BJ (cell line): ENCODE measurements around the gene SLC22A1. TPM values are rescaled to one million over a fixed set of nuclear protein-coding genes. Genes with fewer than 3 reads are reported as not detected.

Experiments
- CTCF ChIA-PET: fragments of 350-600 bp; formaldehyde crosslinking; extraction: SDS; loops from one replicate; lab custom pipeline; 2021; ENCODE audit warnings: antibody characterized with exemption, inconsistent platforms; lab: Yijun Ruan, JAX
- POLR2A ChIA-PET: fragments of 300-600 bp; sonication (Branson Sonifier 250); formaldehyde crosslinking; extraction: SDS; loops from one replicate; lab custom pipeline; 2021; ENCODE audit warnings: antibody characterized with exemption; lab: Charles Lee
- DNase-seq: peaks from one replicate; pipeline ENCODE4 v3.0.0-alpha.2; 2011; ENCODE audit warnings: low read depth
- H3K27me3 ChIP-seq: 2 replicates; pipeline ENCODE4 v1.6.0; 2011; ENCODE audit warnings: low read length; ENCODE audit not compliant: control insufficient read depth, insufficient read depth
- H3K36me3 ChIP-seq: 2 replicates; pipeline ENCODE4 v1.5.1; 2011; ENCODE audit warnings: low read length; ENCODE audit not compliant: control insufficient read depth, insufficient read depth
- H3K4me3 ChIP-seq: 2 replicates; pipeline ENCODE4 v1.5.1; 2011; ENCODE audit warnings: low read depth, mild to moderate bottlenecking, control low read depth, low read length
- polyA plus RNA-seq: library from polyadenylated mRNA; depleted of rRNA; stranded (reverse); fragments of >200 nt; gene quantifications from 2 replicates; pipeline ENCODE4 v1.2.3, GENCODE V29; 2011
- TF ChIP-seq, protein P1 (sequence below): IDR thresholded peaks from 2 replicates; pipeline ENCODE4 v1.5.1; 2011; ENCODE audit warnings: low read depth, mild to moderate bottlenecking, control low read depth, inconsistent platforms, low read length, moderate library complexity; ENCODE audit not compliant: insufficient read depth

The SLC22A1 gene
- polyA plus RNA-seq, 1 experiment = 0.11 TPM

DNA sequence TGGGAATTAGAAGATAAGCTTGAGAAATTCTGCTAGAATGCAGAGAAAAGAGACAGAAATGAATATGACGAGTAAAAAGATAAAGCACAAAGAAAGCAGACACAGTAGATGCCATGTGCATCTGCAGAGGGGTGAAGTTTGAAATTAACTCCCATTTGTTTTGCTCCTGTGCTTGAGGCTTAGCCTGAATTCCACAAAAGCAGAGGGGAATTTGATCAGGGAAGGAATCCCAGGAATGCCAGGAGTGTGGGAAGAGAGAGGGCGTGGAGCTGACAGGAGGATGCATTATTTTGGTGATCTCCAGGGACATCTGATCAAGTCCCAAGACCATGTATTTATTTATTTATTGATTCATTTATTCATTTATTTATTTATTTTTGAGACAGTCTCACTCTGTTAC is 55.6 kb downstream of the SLC22A1 start:
- ChIA-PET POLR2A (no interaction called here), CTCF (interaction anchor here (0.8 kb wide), 1 partner anchor 14 kb away, joined by 3 read pairs; no protein-coding TSS in a partner anchor)
- no peak for DNase-seq
- no peaks in the 10 kb centered on the region for H3K27me3 ChIP-seq
- TF ChIP-seq, protein P1, sequence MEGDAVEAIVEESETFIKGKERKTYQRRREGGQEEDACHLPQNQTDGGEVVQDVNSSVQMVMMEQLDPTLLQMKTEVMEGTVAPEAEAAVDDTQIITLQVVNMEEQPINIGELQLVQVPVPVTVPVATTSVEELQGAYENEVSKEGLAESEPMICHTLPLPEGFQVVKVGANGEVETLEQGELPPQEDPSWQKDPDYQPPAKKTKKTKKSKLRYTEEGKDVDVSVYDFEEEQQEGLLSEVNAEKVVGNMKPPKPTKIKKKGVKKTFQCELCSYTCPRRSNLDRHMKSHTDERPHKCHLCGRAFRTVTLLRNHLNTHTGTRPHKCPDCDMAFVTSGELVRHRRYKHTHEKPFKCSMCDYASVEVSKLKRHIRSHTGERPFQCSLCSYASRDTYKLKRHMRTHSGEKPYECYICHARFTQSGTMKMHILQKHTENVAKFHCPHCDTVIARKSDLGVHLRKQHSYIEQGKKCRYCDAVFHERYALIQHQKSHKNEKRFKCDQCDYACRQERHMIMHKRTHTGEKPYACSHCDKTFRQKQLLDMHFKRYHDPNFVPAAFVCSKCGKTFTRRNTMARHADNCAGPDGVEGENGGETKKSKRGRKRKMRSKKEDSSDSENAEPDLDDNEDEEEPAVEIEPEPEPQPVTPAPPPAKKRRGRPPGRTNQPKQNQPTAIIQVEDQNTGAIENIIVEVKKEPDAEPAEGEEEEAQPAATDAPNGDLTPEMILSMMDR = no peak
- no peak overlapping the region for H3K4me3 ChIP-seq
- H3K36me3 ChIP-seq = no peaks in the 10 kb centered on the region

DNA sequence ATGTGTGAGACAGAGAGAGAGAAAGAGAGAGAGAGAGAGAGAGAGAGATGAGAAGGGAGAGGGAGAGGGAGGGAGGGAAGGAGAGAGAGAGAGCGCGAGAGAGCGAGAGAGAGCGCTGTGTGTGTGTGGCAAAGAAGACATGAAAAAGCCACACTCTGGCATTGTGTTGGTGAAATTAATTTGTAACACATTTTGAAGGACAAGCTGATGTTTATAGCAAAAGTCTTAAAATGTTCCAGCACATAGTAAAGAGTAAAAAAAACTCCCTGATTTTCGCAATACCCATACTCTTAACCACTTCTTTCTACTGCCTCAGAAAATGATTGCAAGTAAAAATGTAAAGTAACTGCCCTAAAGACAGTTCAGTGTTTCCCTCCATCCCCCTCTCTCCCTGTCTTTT is 56.7 kb downstream of the SLC22A1 start:
- TF ChIP-seq, protein P1 = no peak
- ChIA-PET POLR2A (no interaction called here), CTCF (no interaction called here)
- no peak for DNase-seq
- Histone ChIP-seq H3K27me3 (no peaks in the 10 kb centered on the region), H3K36me3 (no peaks in the 10 kb centered on the region), H3K4me3 (no peak overlapping the region)

DNA sequence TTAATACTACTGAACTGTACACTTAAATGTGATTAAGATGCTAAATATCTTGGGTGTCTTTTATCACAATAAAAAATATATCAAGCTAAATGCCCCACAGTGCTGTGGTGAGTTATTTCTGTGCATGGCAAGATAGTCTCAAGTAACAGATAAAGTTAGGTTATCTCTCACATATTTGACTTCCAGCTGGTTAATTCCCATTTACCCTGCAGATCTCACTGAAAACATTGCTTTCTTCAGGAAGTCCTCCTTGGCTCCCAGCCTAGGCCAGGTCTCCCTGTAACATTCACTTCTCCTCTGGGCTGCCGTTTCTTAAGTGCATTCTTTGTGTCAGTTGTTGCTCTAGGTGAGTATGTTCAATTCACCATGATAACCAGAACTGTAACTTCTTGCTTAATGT is 59.1 kb downstream of the SLC22A1 start:
- H3K36me3 ChIP-seq = no peaks in the 10 kb centered on the region
- H3K27me3 ChIP-seq = no peaks in the 10 kb centered on the region
- TF ChIP-seq, protein P1 = no peak
- no peak overlapping the region for H3K4me3 ChIP-seq
- POLR2A ChIA-PET = no interaction called here
- no peak for DNase-seq
- CTCF ChIA-PET = no interaction called here

DNA sequence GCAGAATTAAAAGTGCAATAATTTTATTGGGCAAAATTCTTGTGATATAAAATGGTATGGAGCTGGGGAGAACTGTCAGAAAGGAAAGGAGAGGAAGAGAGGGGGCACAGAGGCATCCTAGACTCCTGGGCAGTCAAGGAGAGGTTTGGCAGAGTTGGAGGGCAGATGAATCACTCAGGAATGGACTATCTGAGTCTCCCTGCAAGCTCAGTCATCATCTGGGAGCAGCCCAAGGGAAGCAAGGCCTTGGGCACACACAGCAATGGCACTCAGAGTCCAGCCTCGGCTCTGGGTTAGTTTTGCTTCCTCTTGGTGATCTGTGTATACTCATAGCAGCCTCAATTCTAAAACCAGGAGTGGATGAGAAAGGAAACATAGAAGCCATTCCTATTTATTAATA is 67.2 kb downstream of the SLC22A1 start:
- TF ChIP-seq, protein P1 = no peak
- no peak for DNase-seq
- Histone ChIP-seq H3K36me3 (no peaks in the 10 kb centered on the region), H3K4me3 (no peak overlapping the region), H3K27me3 (no peaks in the 10 kb centered on the region)
- ChIA-PET POLR2A (no interaction called here), CTCF (no interaction called here)

DNA sequence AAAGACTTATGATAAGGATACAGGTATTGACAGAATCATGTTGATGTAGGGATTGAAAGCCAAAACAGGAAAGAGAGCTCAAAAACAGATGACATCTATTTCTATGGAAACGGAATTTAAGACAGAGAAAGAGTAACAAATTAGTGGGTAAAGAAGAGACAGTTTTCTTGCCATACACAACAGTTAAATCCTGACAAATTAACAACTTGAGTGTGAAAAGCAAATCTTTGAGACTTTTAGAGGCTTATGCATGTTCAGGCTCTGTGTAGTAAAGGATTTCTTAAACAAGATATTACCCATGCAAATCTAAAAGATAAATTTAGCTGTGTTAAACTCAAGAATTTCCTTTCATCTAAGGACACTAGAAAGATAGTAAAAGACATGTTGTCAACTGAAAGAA is 68.5 kb downstream of the SLC22A1 start:
- no peaks in the 10 kb centered on the region for H3K36me3 ChIP-seq
- DNase-seq = no peak
- TF ChIP-seq, protein P1 = no peak
- POLR2A ChIA-PET = no interaction called here
- H3K4me3 ChIP-seq = no peak overlapping the region
- CTCF ChIA-PET = no interaction called here
- H3K27me3 ChIP-seq = no peaks in the 10 kb centered on the region
